HepG2 (cell line): ENCODE measurements around the gene RITA1. TPM values are rescaled to one million over a fixed set of nuclear protein-coding genes. Genes with fewer than 3 reads are reported as not detected.

ENCODE experiments used
- ARNTL ChIP-seq: sonication (generic); formaldehyde crosslinking; IDR thresholded peaks from 2 replicates; pipeline ENCODE4 v1.4.0; 2020; ENCODE audit warnings: mild to moderate bottlenecking, missing genetic modification reagents
- BCL6 ChIP-seq: IDR thresholded peaks from 2 replicates; pipeline ENCODE4 v1.6.1; 2016; ENCODE audit warnings: missing genetic modification reagents, missing compliant biosample characterization
- CBX2 ChIP-seq, 2 experiments: fragments of 200-600 bp in 1 of 2; sonication (generic); formaldehyde crosslinking in 1 of 2; IDR thresholded peaks; 2 replicates each; pipeline versions ENCODE4 v1.7.0 to v1.8.1; 2018 to 2022; ENCODE audit warnings: low read depth in 2 of 2, low read length in 1 of 2, mild to moderate bottlenecking in 1 of 2, missing genetic modification reagents in 1 of 2
- GABPA ChIP-seq, 2 experiments: IDR thresholded peaks; 2 replicates each; pipeline ENCODE4 v1.6.1; 2011 to 2016; ENCODE audit warnings: low read depth in 2 of 2, low read length in 1 of 2, missing biosample characterization in 1 of 2, missing genetic modification characterization in 1 of 2
- KLF9 ChIP-seq: IDR thresholded peaks from 2 replicates; pipeline ENCODE4 v1.6.1; 2016; ENCODE audit warnings: low read depth
- MAFF ChIP-seq: IDR thresholded peaks from 2 replicates; pipeline ENCODE4 v1.6.1; 2011; ENCODE audit warnings: low read depth, low read length, improper control_type of control experiment
- MBNL3 ChIP-seq: fragments of 250-450 bp; sonication (Bioruptor Pico); conservative IDR thresholded peaks from 2 replicates; pipeline ENCODE4 v1.8.0; 2022; ENCODE audit warnings: mild to moderate bottlenecking, inconsistent platforms
- NFE2 ChIP-seq: sonication (generic); formaldehyde crosslinking; IDR thresholded peaks from 2 replicates; pipeline ENCODE4 v1.4.0; 2020; ENCODE audit warnings: missing genetic modification reagents
- POGZ ChIP-seq: sonication (generic); formaldehyde crosslinking; IDR thresholded peaks from 2 replicates; pipeline ENCODE4 v1.4.0; 2020; ENCODE audit warnings: mild to moderate bottlenecking, missing genetic modification reagents
- REPIN1 ChIP-seq: sonication (generic); formaldehyde crosslinking; IDR thresholded peaks from 2 replicates; pipeline ENCODE4 v1.8.0; 2022; ENCODE audit warnings: missing genetic modification reagents, low read depth, mild to moderate bottlenecking, borderline replicate concordance
- ZNF138 ChIP-seq: sonication (generic); formaldehyde crosslinking; IDR thresholded peaks from 2 replicates; pipeline ENCODE4 v1.5.0; 2020; ENCODE audit warnings: mild to moderate bottlenecking, low read depth, missing genetic modification reagents
- ZNF230 ChIP-seq: sonication (generic); formaldehyde crosslinking; IDR thresholded peaks from 2 replicates; pipeline ENCODE4 v1.4.0; 2020; ENCODE audit warnings: mild to moderate bottlenecking, missing genetic modification reagents
- ZNF264 ChIP-seq: sonication (generic); formaldehyde crosslinking; IDR thresholded peaks from 2 replicates; pipeline ENCODE4 v1.4.0; 2020; ENCODE audit warnings: missing genetic modification reagents
- ZNF343 ChIP-seq: sonication (generic); formaldehyde crosslinking; IDR thresholded peaks from 2 replicates; pipeline ENCODE4 v1.4.0; 2020; ENCODE audit warnings: mild to moderate bottlenecking, missing genetic modification reagents
- ZNF546 ChIP-seq: sonication (generic); formaldehyde crosslinking; conservative IDR thresholded peaks from 2 replicates; pipeline ENCODE4 v1.8.1; 2023; ENCODE audit warnings: mild to moderate bottlenecking, missing genetic modification reagents
- polyA plus RNA-seq, 8 experiments: library from polyadenylated mRNA; depleted of rRNA in 3 of 8; stranded (reverse) in 7 of 8; unstranded in 1 of 8; fragments of >200 nt; fragmentation: Illumina TruSeq in 4 of 8; extraction: Trizol in 4 of 8; gene quantifications; 2 replicates each; pipeline versions ENCODE4 v1.2.1 to v1.2.3, GENCODE V29; 2011 to 2016; ENCODE audit warnings: low read depth in 4 of 8, missing spikeins in 1 of 8, mixed read lengths in 1 of 8; ENCODE audit not compliant: insufficient read depth in 1 of 8
- total RNA-seq, 5 experiments: library from RNA; depleted of rRNA; stranded (reverse); fragments of >200 nt; fragmentation: Illumina TruSeq; extraction: Trizol; gene quantifications; 2 replicates each; pipeline ENCODE4 v1.2.3, GENCODE V29; 2016; ENCODE audit warnings: low read depth in 1 of 5
- TF ChIP-seq, protein P1 (sequence below): sonication (generic); formaldehyde crosslinking; IDR thresholded peaks from 2 replicates; pipeline ENCODE4 v1.4.0; 2020; ENCODE audit warnings: low read depth, mild to moderate bottlenecking, missing genetic modification reagents
- TF ChIP-seq, protein P2 (sequence below): sonication (generic); formaldehyde crosslinking; IDR thresholded peaks from 2 replicates; pipeline ENCODE4 v1.4.0; 2020; ENCODE audit warnings: missing genetic modification reagents, mild to moderate bottlenecking, borderline replicate concordance
- TF ChIP-seq, protein P3 (sequence below): sonication (generic); formaldehyde crosslinking; IDR thresholded peaks from 2 replicates; pipeline ENCODE4 v1.5.1; 2020; ENCODE audit warnings: missing genetic modification reagents, mild to moderate bottlenecking, borderline replicate concordance
- TF ChIP-seq, protein P4 (sequence below): sonication (generic); formaldehyde crosslinking; conservative IDR thresholded peaks from 2 replicates; pipeline ENCODE4 v1.4.0; 2020; ENCODE audit warnings: missing genetic modification reagents
- TF ChIP-seq, protein P5 (sequence below): sonication (generic); formaldehyde crosslinking; conservative IDR thresholded peaks from 2 replicates; pipeline ENCODE4 v1.5.0; 2020; ENCODE audit warnings: missing genetic modification reagents

The RITA1 gene
- total and polyA plus RNA-seq, 2 of the 13 experiments (the other 11 are each of a cell fraction or from before 2014, with no cell fraction given) = 12.4 to 28.9 TPM

DNA sequence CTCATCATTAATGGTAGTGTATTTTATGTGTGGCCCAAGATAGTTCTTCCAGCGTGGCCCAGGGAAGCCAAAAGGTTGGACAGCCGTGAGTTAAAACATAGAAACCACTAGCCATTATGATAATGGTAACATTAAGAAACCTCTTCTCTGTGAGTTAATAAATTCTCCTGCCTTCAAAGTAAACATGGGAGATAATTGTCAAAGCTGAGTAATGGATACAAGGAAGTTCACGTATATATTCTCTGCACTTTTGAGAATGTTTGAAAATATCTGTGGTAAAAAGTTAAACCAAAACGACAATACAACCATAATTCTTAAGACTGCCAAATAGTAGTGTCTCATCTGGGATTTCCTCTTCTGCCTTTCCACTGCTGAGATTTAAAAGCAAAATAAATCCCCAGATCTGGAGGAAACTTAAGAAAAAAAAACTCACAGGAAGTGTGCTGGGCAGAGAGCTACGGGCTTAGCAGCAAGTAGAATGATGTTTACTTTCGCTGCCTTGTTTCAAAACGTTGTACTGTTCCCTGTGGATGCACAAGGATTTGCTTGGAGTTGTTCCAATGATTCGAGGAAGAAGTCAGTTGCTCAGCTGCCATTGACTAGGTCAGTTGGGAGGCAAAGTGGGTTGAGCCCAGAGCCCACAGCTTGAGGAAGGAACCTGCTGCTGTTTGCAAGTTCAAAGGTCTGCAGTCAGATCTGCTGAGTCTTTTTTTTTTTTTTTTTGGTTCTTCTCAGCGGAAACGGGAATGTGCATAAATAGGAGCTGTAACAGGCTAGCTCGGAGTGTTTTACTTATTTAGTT, 37.4 kb downstream of the RITA1 start (continued):
- TF ChIP-seq NFE2 = no peak
- TF ChIP-seq POGZ (CRISPR knock-in tag) = peak; percentile 19; the same call in 1 of the 2 replicates
- TF ChIP-seq ZNF546 (CRISPR knock-in tag) = no peak
- TF ChIP-seq, protein P1, sequence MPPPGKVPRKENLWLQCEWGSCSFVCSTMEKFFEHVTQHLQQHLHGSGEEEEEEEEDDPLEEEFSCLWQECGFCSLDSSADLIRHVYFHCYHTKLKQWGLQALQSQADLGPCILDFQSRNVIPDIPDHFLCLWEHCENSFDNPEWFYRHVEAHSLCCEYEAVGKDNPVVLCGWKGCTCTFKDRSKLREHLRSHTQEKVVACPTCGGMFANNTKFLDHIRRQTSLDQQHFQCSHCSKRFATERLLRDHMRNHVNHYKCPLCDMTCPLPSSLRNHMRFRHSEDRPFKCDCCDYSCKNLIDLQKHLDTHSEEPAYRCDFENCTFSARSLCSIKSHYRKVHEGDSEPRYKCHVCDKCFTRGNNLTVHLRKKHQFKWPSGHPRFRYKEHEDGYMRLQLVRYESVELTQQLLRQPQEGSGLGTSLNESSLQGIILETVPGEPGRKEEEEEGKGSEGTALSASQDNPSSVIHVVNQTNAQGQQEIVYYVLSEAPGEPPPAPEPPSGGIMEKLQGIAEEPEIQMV (CRISPR knock-in tag) = 0 out of 2 replicates have a peak, but pooled peaks have one; percentile 57
- no peak for TF ChIP-seq ZNF138 (CRISPR knock-in tag)
- TF ChIP-seq REPIN1 = no peak
- TF ChIP-seq ZNF230 (CRISPR knock-in tag) = no peak
- peak; percentile 80 for TF ChIP-seq BCL6 (CRISPR knock-in tag)
- no peak for TF ChIP-seq MBNL3 (CRISPR knock-in tag)
- no peak for TF ChIP-seq GABPA (IDR thresholded peaks at IDR 0.05; ENCODE audit: low read depth, low read length)
- peak; percentile 50 for TF ChIP-seq GABPA (CRISPR knock-in tag; IDR thresholded peaks at IDR 0.05; ENCODE audit: low read depth)
- TF ChIP-seq ARNTL (CRISPR knock-in tag) = peak; percentile 39; the same call in 1 of the 2 replicates
- TF ChIP-seq ZNF264 (CRISPR knock-in tag) = peak; percentile 35; the same call in 1 of the 2 replicates
- TF ChIP-seq, protein P2, sequence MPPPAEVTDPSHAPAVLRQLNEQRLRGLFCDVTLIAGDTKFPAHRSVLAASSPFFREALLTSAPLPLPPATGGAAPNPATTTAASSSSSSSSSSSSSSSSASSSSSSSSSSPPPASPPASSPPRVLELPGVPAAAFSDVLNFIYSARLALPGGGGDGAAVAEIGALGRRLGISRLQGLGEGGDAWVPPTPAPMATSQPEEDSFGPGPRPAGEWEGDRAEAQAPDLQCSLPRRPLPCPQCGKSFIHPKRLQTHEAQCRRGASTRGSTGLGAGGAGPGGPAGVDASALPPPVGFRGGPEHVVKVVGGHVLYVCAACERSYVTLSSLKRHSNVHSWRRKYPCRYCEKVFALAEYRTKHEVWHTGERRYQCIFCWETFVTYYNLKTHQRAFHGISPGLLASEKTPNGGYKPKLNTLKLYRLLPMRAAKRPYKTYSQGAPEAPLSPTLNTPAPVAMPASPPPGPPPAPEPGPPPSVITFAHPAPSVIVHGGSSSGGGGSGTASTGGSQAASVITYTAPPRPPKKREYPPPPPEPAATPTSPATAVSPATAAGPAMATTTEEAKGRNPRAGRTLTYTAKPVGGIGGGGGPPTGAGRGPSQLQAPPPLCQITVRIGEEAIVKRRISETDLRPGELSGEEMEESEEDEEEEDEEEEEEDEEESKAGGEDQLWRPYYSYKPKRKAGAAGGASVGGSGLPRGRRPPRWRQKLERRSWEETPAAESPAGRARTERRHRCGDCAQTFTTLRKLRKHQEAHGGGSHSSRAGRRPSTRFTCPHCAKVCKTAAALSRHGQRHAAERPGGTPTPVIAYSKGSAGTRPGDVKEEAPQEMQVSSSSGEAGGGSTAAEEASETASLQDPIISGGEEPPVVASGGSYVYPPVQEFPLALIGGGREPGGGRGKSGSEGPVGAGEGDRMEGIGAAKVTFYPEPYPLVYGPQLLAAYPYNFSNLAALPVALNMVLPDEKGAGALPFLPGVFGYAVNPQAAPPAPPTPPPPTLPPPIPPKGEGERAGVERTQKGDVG = 0 out of 2 replicates have a peak, but pooled peaks have one; percentile 36
- peak; percentile 84 for TF ChIP-seq MAFF
- TF ChIP-seq, protein P3, sequence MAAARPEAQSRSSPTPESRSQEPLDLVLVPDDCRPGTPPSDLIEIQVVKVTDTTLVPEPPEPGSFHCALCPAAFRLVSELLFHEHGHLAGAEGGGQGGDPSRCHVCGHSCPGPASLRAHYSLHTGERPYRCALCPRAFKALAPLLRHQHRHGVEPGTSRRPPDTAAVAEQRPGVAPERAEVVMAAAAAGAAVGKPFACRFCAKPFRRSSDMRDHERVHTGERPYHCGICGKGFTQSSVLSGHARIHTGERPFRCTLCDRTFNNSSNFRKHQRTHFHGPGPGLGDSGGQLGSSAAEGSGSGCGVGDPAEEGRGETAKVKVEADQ (CRISPR knock-in tag) = no peak
- TF ChIP-seq CBX2 (IDR thresholded peaks at IDR 0.05; ENCODE audit: low read depth, low read length) = no peak
- no peak for TF ChIP-seq CBX2 (CRISPR knock-in tag; IDR thresholded peaks at IDR 0.05; ENCODE audit: low read depth)
- no peak for TF ChIP-seq KLF9 (CRISPR knock-in tag)
- TF ChIP-seq ZNF343 (CRISPR knock-in tag) = 0 out of 2 replicates have a peak, but pooled peaks have one; percentile 38
- TF ChIP-seq, protein P4, sequence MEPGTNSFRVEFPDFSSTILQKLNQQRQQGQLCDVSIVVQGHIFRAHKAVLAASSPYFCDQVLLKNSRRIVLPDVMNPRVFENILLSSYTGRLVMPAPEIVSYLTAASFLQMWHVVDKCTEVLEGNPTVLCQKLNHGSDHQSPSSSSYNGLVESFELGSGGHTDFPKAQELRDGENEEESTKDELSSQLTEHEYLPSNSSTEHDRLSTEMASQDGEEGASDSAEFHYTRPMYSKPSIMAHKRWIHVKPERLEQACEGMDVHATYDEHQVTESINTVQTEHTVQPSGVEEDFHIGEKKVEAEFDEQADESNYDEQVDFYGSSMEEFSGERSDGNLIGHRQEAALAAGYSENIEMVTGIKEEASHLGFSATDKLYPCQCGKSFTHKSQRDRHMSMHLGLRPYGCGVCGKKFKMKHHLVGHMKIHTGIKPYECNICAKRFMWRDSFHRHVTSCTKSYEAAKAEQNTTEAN = no peak
- TF ChIP-seq, protein P5, sequence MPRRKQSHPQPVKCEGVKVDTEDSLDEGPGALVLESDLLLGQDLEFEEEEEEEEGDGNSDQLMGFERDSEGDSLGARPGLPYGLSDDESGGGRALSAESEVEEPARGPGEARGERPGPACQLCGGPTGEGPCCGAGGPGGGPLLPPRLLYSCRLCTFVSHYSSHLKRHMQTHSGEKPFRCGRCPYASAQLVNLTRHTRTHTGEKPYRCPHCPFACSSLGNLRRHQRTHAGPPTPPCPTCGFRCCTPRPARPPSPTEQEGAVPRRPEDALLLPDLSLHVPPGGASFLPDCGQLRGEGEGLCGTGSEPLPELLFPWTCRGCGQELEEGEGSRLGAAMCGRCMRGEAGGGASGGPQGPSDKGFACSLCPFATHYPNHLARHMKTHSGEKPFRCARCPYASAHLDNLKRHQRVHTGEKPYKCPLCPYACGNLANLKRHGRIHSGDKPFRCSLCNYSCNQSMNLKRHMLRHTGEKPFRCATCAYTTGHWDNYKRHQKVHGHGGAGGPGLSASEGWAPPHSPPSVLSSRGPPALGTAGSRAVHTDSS = no peak
